WTC11 (cell line): Measurements from ENCODE around the gene ZNF606. TPM values are rescaled to one million over a fixed set of nuclear protein-coding genes. Genes with fewer than 3 reads are reported as not detected.

Experiments used
- ATAC-seq: fragments of 200-7000 bp; cut with Tn5 transposase; 2 replicates; pipeline ENCODE4 v1.10.0; 2021; ENCODE audit warnings: mild to moderate bottlenecking, moderate library complexity
- CTCF ChIA-PET: fragments of 300-600 bp; sonication (Branson Sonifier 250); formaldehyde crosslinking; loops from one replicate; lab custom pipeline; 2021; ENCODE audit warnings: antibody characterized with exemption; lab: Charles Lee
- POLR2A ChIA-PET: fragments of 350-600 bp; sonication (Branson Sonifier 250); formaldehyde crosslinking; loops from one replicate; lab custom pipeline; 2021; ENCODE audit warnings: antibody characterized with exemption; lab: Charles Lee
- DNase-seq: peaks from one replicate; pipeline ENCODE4 v3.0.0; 2021; ENCODE audit warnings: low spot score
- H3K27ac Mint-ChIP-seq: 2 replicates; pipeline ENCODE4 v1.8.0; 2021; ENCODE audit warnings: mixed read lengths
- H3K27me3 Mint-ChIP-seq: 2 replicates; pipeline ENCODE4 v1.8.0; 2021; ENCODE audit warnings: low read depth, mild to moderate bottlenecking, moderate library complexity, mixed read lengths
- H3K36me3 Mint-ChIP-seq: 2 replicates; pipeline ENCODE4 v1.8.0; 2021; ENCODE audit warnings: mixed read lengths
- H3K4me1 Mint-ChIP-seq: 2 replicates; pipeline ENCODE4 v1.8.0; 2022; ENCODE audit warnings: mixed read lengths
- H3K4me3 Mint-ChIP-seq: 2 replicates; pipeline ENCODE4 v1.8.0; 2021; ENCODE audit warnings: mild to moderate bottlenecking, moderate library complexity, mixed read lengths
- H3K9me3 Mint-ChIP-seq: 2 replicates; pipeline ENCODE4 v1.8.0; 2021; ENCODE audit warnings: mixed read lengths
- EMX1 ChIP-seq: fragments of 250-450 bp; sonication (Bioruptor Pico); IDR thresholded peaks from 2 replicates; pipeline ENCODE4 v1.8.0; 2021; ENCODE audit warnings: mild to moderate bottlenecking
- FOXK1 ChIP-seq: sonication (generic); formaldehyde crosslinking; IDR thresholded peaks from 2 replicates; pipeline ENCODE4 v1.8.0; 2022; ENCODE audit warnings: mild to moderate bottlenecking, moderate library complexity, missing genetic modification reagents
- FOXP4 ChIP-seq: sonication (generic); formaldehyde crosslinking; IDR thresholded peaks from 2 replicates; pipeline ENCODE4 v1.8.0; 2022; ENCODE audit warnings: mild to moderate bottlenecking, missing genetic modification reagents
- JUN ChIP-seq: sonication (generic); formaldehyde crosslinking; IDR thresholded peaks from 2 replicates; pipeline ENCODE4 v1.8.0; 2023; ENCODE audit warnings: mild to moderate bottlenecking, missing genetic modification reagents
- TCF7 ChIP-seq: sonication (generic); formaldehyde crosslinking; IDR thresholded peaks from 2 replicates; pipeline ENCODE4 v1.8.0; 2022; ENCODE audit warnings: mild to moderate bottlenecking, low read depth, missing genetic modification reagents, moderate library complexity
- TEAD4 ChIP-seq: sonication (generic); formaldehyde crosslinking; IDR thresholded peaks from 2 replicates; pipeline ENCODE4 v1.8.0; 2022; ENCODE audit warnings: mild to moderate bottlenecking, missing genetic modification reagents
- ZBTB43 ChIP-seq: sonication (generic); formaldehyde crosslinking; IDR thresholded peaks from 2 replicates; pipeline ENCODE4 v1.8.1; 2023; ENCODE audit warnings: mild to moderate bottlenecking, missing genetic modification reagents
- ZNF121 ChIP-seq: sonication (generic); formaldehyde crosslinking; IDR thresholded peaks from 2 replicates; pipeline ENCODE4 v1.8.0; 2023; ENCODE audit warnings: missing genetic modification reagents
- ZNF671 ChIP-seq: fragments of 250-450 bp; sonication (Bioruptor Pico); IDR thresholded peaks from 2 replicates; pipeline ENCODE4 v1.8.0; 2021; ENCODE audit warnings: mild to moderate bottlenecking
- total RNA-seq: library from RNA; stranded (reverse); gene quantifications from 3 replicates; pipeline ENCODE4 v1.2.3, GENCODE V29; 2021
- TF ChIP-seq, protein P1 (sequence below): sonication (generic); formaldehyde crosslinking; IDR thresholded peaks from 2 replicates; pipeline ENCODE4 v1.8.1; 2022; ENCODE audit warnings: low read depth, missing genetic modification reagents, borderline replicate concordance
- TF ChIP-seq, protein P2 (sequence below): fragments of 200-600 bp; IDR thresholded peaks from 2 replicates; pipeline ENCODE4 v1.8.0; 2022; ENCODE audit warnings: antibody characterized with exemption
- TF ChIP-seq, protein P3 (sequence below): sonication (generic); formaldehyde crosslinking; IDR thresholded peaks from 2 replicates; pipeline ENCODE4 v1.8.1; 2022; ENCODE audit warnings: mild to moderate bottlenecking, missing genetic modification reagents, moderate library complexity, borderline replicate concordance
- TF ChIP-seq, protein P4 (sequence below): sonication (generic); formaldehyde crosslinking; IDR thresholded peaks from 2 replicates; pipeline ENCODE4 v1.8.1; 2023; ENCODE audit warnings: mild to moderate bottlenecking, missing genetic modification reagents, borderline replicate concordance

ZNF606 gene
- total RNA-seq, 1 experiment from 2014 or later = 26.1 TPM

GRCh38 chr19:58007285-58007684 is 4.7 kb upstream of the ZNF606 start:
- CTCF ChIA-PET = interaction anchor here (0.5 to 1.1 kb wide), 5 partner anchors 61 to 238 kb away, joined by 3 read pairs; partner anchors contain the start of genes ZNF418 and ZNF586
- peak overlapping the region; percentile 36; the same call in 1 of the 2 replicates for H3K27ac Mint-ChIP-seq
- TF ChIP-seq, protein P1, sequence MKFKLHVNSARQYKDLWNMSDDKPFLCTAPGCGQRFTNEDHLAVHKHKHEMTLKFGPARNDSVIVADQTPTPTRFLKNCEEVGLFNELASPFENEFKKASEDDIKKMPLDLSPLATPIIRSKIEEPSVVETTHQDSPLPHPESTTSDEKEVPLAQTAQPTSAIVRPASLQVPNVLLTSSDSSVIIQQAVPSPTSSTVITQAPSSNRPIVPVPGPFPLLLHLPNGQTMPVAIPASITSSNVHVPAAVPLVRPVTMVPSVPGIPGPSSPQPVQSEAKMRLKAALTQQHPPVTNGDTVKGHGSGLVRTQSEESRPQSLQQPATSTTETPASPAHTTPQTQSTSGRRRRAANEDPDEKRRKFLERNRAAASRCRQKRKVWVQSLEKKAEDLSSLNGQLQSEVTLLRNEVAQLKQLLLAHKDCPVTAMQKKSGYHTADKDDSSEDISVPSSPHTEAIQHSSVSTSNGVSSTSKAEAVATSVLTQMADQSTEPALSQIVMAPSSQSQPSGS (CRISPR knock-in tag) = no peak
- TF ChIP-seq, protein P2, sequence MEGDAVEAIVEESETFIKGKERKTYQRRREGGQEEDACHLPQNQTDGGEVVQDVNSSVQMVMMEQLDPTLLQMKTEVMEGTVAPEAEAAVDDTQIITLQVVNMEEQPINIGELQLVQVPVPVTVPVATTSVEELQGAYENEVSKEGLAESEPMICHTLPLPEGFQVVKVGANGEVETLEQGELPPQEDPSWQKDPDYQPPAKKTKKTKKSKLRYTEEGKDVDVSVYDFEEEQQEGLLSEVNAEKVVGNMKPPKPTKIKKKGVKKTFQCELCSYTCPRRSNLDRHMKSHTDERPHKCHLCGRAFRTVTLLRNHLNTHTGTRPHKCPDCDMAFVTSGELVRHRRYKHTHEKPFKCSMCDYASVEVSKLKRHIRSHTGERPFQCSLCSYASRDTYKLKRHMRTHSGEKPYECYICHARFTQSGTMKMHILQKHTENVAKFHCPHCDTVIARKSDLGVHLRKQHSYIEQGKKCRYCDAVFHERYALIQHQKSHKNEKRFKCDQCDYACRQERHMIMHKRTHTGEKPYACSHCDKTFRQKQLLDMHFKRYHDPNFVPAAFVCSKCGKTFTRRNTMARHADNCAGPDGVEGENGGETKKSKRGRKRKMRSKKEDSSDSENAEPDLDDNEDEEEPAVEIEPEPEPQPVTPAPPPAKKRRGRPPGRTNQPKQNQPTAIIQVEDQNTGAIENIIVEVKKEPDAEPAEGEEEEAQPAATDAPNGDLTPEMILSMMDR = peak; percentile 26; the same call in 1 of the 2 replicates
- TF ChIP-seq, all 79 proteins: peak for 1

GRCh38 chr19:58003174-58003828 is 681 bp upstream of the ZNF606 start:
- TF ChIP-seq, protein P3, sequence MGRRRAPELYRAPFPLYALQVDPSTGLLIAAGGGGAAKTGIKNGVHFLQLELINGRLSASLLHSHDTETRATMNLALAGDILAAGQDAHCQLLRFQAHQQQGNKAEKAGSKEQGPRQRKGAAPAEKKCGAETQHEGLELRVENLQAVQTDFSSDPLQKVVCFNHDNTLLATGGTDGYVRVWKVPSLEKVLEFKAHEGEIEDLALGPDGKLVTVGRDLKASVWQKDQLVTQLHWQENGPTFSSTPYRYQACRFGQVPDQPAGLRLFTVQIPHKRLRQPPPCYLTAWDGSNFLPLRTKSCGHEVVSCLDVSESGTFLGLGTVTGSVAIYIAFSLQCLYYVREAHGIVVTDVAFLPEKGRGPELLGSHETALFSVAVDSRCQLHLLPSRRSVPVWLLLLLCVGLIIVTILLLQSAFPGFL (CRISPR knock-in tag) = peak; percentile 46; the same call in 1 of the 2 replicates
- TF ChIP-seq FOXK1 (CRISPR knock-in tag) (no peak), JUN (CRISPR knock-in tag) (0 out of 2 replicates have a peak, but pooled peaks have one; percentile 36), ZNF121 (CRISPR knock-in tag) (peak; percentile 78; the same call in 1 of the 2 replicates)
- DNase-seq = no peak
- ChIA-PET CTCF (interaction anchor here (0.9 to 2.2 kb wide), 7 partner anchors 18 to 152 kb away, joined by 3 to 12 read pairs (median 6); no protein-coding TSS in a partner anchor), POLR2A (interaction anchor here (0.6 to 2.6 kb wide), 13 partner anchors 18 to 294 kb away, joined by 3 to 13 read pairs (median 5); partner anchors contain the start of genes ZNF135, ZNF274, ZNF329 and ZNF417)
- Mint-ChIP-seq H3K4me3 (peak overlapping the region; percentile 95), H3K27ac (peak overlapping the region; percentile 91), H3K27me3 (no peaks in the 10 kb centered on the region), H3K4me1 (peaks cover 22% of the 10 kb centered on the region), H3K9me3 (no peaks in the 10 kb centered on the region), H3K36me3 (peaks cover 65% of the 10 kb centered on the region)
- ATAC-seq = peak; percentile 5

More at GRCh38 chr19:58007285-58007684, 4.7 kb upstream of the ZNF606 start:
- Mint-ChIP-seq H3K36me3 (peaks cover 49% of the 10 kb centered on the region), H3K4me3 (no peak overlapping the region), H3K4me1 (peaks cover 15% of the 10 kb centered on the region), H3K9me3 (peaks cover 9% of the 10 kb centered on the region), H3K27me3 (no peaks in the 10 kb centered on the region)
- ATAC-seq (peak; percentile 7; the same call in 1 of the 2 replicates), DNase-seq (peak; percentile 34)
- POLR2A ChIA-PET = no interaction called here

- peak; percentile 78 for TF ChIP-seq ZNF121 (CRISPR knock-in tag)
- no peak for TF ChIP-seq TCF7 (CRISPR knock-in tag)
- DNase-seq (no peak), ATAC-seq (no peak)
- ChIA-PET POLR2A (interaction anchor here (0.7 to 2.6 kb wide), 15 partner anchors 12 to 293 kb away, joined by 3 to 13 read pairs (median 4); partner anchors contain the start of genes ZNF135, ZNF329, ZNF417 and ZNF418), CTCF (interaction anchor here (0.8 to 2.2 kb wide), 13 partner anchors 20 to 153 kb away, joined by 3 to 12 read pairs (median 3); partner anchors contain the start of genes ZNF329, ZNF417 and ZNF418)
- no peaks in the 10 kb centered on the region for H3K27me3 Mint-ChIP-seq
- no peaks in the 10 kb centered on the region for H3K9me3 Mint-ChIP-seq
- peak overlapping the region; percentile 95 for H3K4me3 Mint-ChIP-seq
- H3K36me3 Mint-ChIP-seq = peaks cover 70% of the 10 kb centered on the region
- H3K27ac Mint-ChIP-seq = peak overlapping the region; percentile 90
- H3K4me1 Mint-ChIP-seq = peaks cover 22% of the 10 kb centered on the region
Measured at GRCh38 chr19:58001895-58002369, 688 bp downstream of the ZNF606 start.

- CTCF ChIA-PET = interaction anchor here (0.8 to 1.6 kb wide), 2 partner anchors 21 to 42 kb away, joined by 3 read pairs; no protein-coding TSS in a partner anchor
- POLR2A ChIA-PET = no interaction called here
- H3K9me3 Mint-ChIP-seq = 0 out of 2 replicates have a peak, but pooled peaks cover 1% of the 10 kb centered on the region
- peaks cover 69% of the 10 kb centered on the region for H3K36me3 Mint-ChIP-seq
- peak overlapping the region; percentile 95 for H3K4me3 Mint-ChIP-seq
- peaks cover 22% of the 10 kb centered on the region for H3K4me1 Mint-ChIP-seq
- ATAC-seq (no peak), DNase-seq (no peak)
- no peaks in the 10 kb centered on the region for H3K27me3 Mint-ChIP-seq
- H3K27ac Mint-ChIP-seq = peak overlapping the region; percentile 49; the same call in 1 of the 2 replicates
- TF ChIP-seq TEAD4 (CRISPR knock-in tag) (no peak), FOXP4 (no peak), ZNF671 (CRISPR knock-in tag) (no peak), ZBTB43 (CRISPR knock-in tag) (no peak), EMX1 (CRISPR knock-in tag) (no peak)
- TF ChIP-seq, protein P4, sequence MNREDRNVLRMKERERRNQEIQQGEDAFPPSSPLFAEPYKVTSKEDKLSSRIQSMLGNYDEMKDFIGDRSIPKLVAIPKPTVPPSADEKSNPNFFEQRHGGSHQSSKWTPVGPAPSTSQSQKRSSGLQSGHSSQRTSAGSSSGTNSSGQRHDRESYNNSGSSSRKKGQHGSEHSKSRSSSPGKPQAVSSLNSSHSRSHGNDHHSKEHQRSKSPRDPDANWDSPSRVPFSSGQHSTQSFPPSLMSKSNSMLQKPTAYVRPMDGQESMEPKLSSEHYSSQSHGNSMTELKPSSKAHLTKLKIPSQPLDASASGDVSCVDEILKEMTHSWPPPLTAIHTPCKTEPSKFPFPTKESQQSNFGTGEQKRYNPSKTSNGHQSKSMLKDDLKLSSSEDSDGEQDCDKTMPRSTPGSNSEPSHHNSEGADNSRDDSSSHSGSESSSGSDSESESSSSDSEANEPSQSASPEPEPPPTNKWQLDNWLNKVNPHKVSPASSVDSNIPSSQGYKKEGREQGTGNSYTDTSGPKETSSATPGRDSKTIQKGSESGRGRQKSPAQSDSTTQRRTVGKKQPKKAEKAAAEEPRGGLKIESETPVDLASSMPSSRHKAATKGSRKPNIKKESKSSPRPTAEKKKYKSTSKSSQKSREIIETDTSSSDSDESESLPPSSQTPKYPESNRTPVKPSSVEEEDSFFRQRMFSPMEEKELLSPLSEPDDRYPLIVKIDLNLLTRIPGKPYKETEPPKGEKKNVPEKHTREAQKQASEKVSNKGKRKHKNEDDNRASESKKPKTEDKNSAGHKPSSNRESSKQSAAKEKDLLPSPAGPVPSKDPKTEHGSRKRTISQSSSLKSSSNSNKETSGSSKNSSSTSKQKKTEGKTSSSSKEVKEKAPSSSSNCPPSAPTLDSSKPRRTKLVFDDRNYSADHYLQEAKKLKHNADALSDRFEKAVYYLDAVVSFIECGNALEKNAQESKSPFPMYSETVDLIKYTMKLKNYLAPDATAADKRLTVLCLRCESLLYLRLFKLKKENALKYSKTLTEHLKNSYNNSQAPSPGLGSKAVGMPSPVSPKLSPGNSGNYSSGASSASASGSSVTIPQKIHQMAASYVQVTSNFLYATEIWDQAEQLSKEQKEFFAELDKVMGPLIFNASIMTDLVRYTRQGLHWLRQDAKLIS (CRISPR knock-in tag) = no peak
Measured at GRCh38 chr19:58000677-58001076, 1.9 kb downstream of the ZNF606 start.
